ENCODE results near the gene SLC25A10.

Gene SLC25A10

GRCh38 chr17:81716674-81716996 is 4.6 kb downstream of the SLC25A10 start:
- Histone ChIP-seq H3K4me1 (ENCODE audit: insufficient read depth, low read length) (peaks cover 18% of the 10 kb centered on the region), H3K9me3 (ENCODE audit: control insufficient read depth, insufficient read depth, low read length) (no peaks in the 10 kb centered on the region), H3K36me3 (ENCODE audit: insufficient read depth, low read length) (no peaks in the 10 kb centered on the region), H3K9ac (ENCODE audit: low read depth, low read length) (no peak overlapping the region)

GRCh38 chr17:81717049-81717765 is 5.1 kb downstream of the SLC25A10 start:
- Histone ChIP-seq H3K4me1 (ENCODE audit: insufficient read depth, low read length) (peaks cover 22% of the 10 kb centered on the region), H3K9me3 (ENCODE audit: control insufficient read depth, insufficient read depth, low read length) (no peaks in the 10 kb centered on the region), H3K9ac (ENCODE audit: low read depth, low read length) (no peak overlapping the region), H3K36me3 (ENCODE audit: insufficient read depth, low read length) (no peaks in the 10 kb centered on the region)

GRCh38 chr17:81717766-81718089 is 5.6 kb downstream of the SLC25A10 start:
- Histone ChIP-seq H3K4me1 (ENCODE audit: insufficient read depth, low read length) (peaks cover 25% of the 10 kb centered on the region), H3K36me3 (ENCODE audit: insufficient read depth, low read length) (no peaks in the 10 kb centered on the region), H3K9me3 (ENCODE audit: control insufficient read depth, insufficient read depth, low read length) (no peaks in the 10 kb centered on the region), H3K9ac (ENCODE audit: low read depth, low read length) (no peak overlapping the region)

GRCh38 chr17:81719410-81720266 is 7.6 kb downstream of the SLC25A10 start:
- peaks cover 22% of the 10 kb centered on the region for H3K4me1 ChIP-seq (ENCODE audit: insufficient read depth, low read length)
- H3K9ac ChIP-seq (ENCODE audit: low read depth, low read length) = no peak overlapping the region
- H3K36me3 ChIP-seq (ENCODE audit: insufficient read depth, low read length) = no peaks in the 10 kb centered on the region
- H3K9me3 ChIP-seq (ENCODE audit: control insufficient read depth, insufficient read depth, low read length) = no peaks in the 10 kb centered on the region

- H3K36me3 ChIP-seq (ENCODE audit: insufficient read depth, low read length) = no peaks in the 10 kb centered on the region
- H3K4me1 ChIP-seq (ENCODE audit: insufficient read depth, low read length) = peaks cover 22% of the 10 kb centered on the region
- H3K9ac ChIP-seq (ENCODE audit: low read depth, low read length) = no peak overlapping the region
- no peaks in the 10 kb centered on the region for H3K9me3 ChIP-seq (ENCODE audit: control insufficient read depth, insufficient read depth, low read length)
Observed at GRCh38 chr17:81720267-81721071, 8.4 kb downstream of the SLC25A10 start.

GRCh38 chr17:81722184-81723120 is 10.4 kb downstream of the SLC25A10 start:
- no peak overlapping the region for H3K9ac ChIP-seq (ENCODE audit: low read depth, low read length)
- H3K9me3 ChIP-seq (ENCODE audit: control insufficient read depth, insufficient read depth, low read length) = no peaks in the 10 kb centered on the region
- H3K4me1 ChIP-seq (ENCODE audit: insufficient read depth, low read length) = peaks cover 22% of the 10 kb centered on the region
- no peaks in the 10 kb centered on the region for H3K36me3 ChIP-seq (ENCODE audit: insufficient read depth, low read length)

- H3K9ac ChIP-seq (ENCODE audit: low read depth, low read length) = no peak overlapping the region
- H3K36me3 ChIP-seq (ENCODE audit: insufficient read depth, low read length) = no peaks in the 10 kb centered on the region
- H3K4me1 ChIP-seq (ENCODE audit: insufficient read depth, low read length) = peaks cover 22% of the 10 kb centered on the region
- no peaks in the 10 kb centered on the region for H3K9me3 ChIP-seq (ENCODE audit: control insufficient read depth, insufficient read depth, low read length)
Observed at GRCh38 chr17:81723651-81724209, 11.6 kb downstream of the SLC25A10 start.

- Histone ChIP-seq H3K4me1 (ENCODE audit: insufficient read depth, low read length) (peaks cover 22% of the 10 kb centered on the region), H3K9ac (ENCODE audit: low read depth, low read length) (no peak overlapping the region), H3K9me3 (ENCODE audit: control insufficient read depth, insufficient read depth, low read length) (no peaks in the 10 kb centered on the region), H3K36me3 (ENCODE audit: insufficient read depth, low read length) (no peaks in the 10 kb centered on the region)
Observed at GRCh38 chr17:81725439-81725838, 13.4 kb downstream of the SLC25A10 start.

GRCh38 chr17:81726004-81726403 is 13.9 kb downstream of the SLC25A10 start:
- Histone ChIP-seq H3K9me3 (ENCODE audit: control insufficient read depth, insufficient read depth, low read length) (no peaks in the 10 kb centered on the region), H3K36me3 (ENCODE audit: insufficient read depth, low read length) (no peaks in the 10 kb centered on the region), H3K4me1 (ENCODE audit: insufficient read depth, low read length) (peaks cover 16% of the 10 kb centered on the region), H3K9ac (ENCODE audit: low read depth, low read length) (no peak overlapping the region)

- Histone ChIP-seq H3K4me1 (ENCODE audit: insufficient read depth, low read length) (peaks cover 13% of the 10 kb centered on the region; the same call in 1 of the 2 replicates), H3K36me3 (ENCODE audit: insufficient read depth, low read length) (no peaks in the 10 kb centered on the region), H3K9me3 (ENCODE audit: control insufficient read depth, insufficient read depth, low read length) (no peaks in the 10 kb centered on the region), H3K9ac (ENCODE audit: low read depth, low read length) (no peak overlapping the region)
Observed at GRCh38 chr17:81727324-81728031, 15.4 kb downstream of the SLC25A10 start.

- Histone ChIP-seq H3K9ac (ENCODE audit: low read depth, low read length) (no peak overlapping the region), H3K9me3 (ENCODE audit: control insufficient read depth, insufficient read depth, low read length) (no peaks in the 10 kb centered on the region), H3K4me1 (ENCODE audit: insufficient read depth, low read length) (peaks cover 12% of the 10 kb centered on the region; the same call in 1 of the 2 replicates), H3K36me3 (ENCODE audit: insufficient read depth, low read length) (no peaks in the 10 kb centered on the region)
Observed at GRCh38 chr17:81733507-81734404, 21.7 kb downstream of the SLC25A10 start.
